KBM-7 (cell line): ENCODE measurements around the gene CCNY.
A peak's percentile ranks its signal among the peaks of the same experiment; 100 is the strongest.
"Not testable (repeated sequence)": the region's sequence is repeated elsewhere in the genome, so short reads cannot be mapped to it uniquely, and the experiment has no call there.

ENCODE experiments used
- DNase-seq: peaks from one replicate; pipeline ENCODE4 v3.0.0-alpha.2; 2015
- in situ Hi-C: fragments of 300-500 bp; cut with MboI; formaldehyde crosslinking; loops from 2 replicates; pipeline ENCODE4 v1.14.3; 2020; ENCODE audit warnings: low sequenced_read_pairs, low pct_unique_long_range_greater_than_20kb, mixed read lengths

Gene CCNY

GRCh38 chr10:35352097-35352496 lies 15.8 kb downstream of the CCNY start:
- in situ Hi-C loops: no loop called here
- no peak for DNase-seq

DNA sequence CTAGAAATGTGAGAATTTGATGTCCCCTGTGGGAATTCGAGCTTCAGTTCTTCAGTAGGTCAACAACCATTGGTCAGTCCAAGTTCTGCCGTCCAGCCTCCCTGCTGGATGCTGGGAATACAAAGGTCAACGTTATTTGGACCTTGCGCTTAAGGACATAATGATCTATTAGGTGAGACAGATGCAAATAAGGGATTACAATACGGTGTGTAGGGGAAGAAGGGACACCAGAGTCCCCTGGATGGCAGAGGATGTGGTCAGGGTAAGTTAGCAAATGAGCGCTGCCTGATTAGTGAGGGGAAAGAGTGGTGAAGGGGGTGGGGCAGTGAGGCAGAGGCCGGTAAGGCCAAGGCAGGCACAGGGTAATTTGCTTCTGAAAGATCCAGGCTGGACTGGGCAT lies 16.2 kb downstream of the CCNY start:
- in situ Hi-C loops: no loop called here
- no peak for DNase-seq

DNA sequence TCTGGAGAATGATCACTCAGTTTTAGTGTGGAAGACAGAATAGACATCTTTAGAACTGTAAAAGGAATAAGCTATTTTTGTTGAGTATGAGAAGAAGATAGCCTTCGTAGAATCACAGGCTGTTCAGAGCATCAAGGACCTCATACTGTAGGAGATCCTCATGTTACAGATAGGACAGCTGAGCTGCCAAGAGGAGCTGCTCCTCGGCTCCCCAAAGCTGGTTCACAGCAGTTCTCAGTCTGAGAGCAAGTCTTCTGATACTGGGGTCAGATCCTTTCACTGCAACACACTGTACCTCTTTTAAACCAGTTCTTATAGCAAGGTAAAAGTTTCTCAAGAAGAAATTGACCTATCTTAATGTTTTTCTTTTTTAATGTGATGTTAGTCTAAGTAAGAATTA lies 17.1 kb downstream of the CCNY start:
- DNase-seq: no peak
- in situ Hi-C loops: no loop called here

DNA sequence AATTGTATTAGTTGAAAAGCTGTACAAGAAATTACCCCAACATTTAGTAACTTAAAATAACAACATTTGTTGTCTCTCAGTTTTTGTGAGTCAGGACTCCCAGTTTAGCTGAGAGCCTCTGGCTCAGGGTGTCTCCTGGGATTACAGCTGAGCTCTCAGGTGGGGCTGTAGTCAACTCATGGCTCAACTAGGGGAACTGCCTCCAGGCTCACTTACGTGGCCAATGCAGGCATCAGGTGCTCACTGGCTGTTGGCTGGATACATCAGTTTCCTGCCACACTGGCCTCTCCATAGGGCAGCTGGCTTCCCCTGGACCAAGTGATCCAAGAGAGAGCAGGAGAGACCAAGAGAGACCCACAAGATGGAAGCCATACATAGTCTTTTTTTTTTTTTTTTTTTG lies 17.5 kb downstream of the CCNY start:
- in situ Hi-C loops: no loop called here
- DNase-seq: no peak

DNA sequence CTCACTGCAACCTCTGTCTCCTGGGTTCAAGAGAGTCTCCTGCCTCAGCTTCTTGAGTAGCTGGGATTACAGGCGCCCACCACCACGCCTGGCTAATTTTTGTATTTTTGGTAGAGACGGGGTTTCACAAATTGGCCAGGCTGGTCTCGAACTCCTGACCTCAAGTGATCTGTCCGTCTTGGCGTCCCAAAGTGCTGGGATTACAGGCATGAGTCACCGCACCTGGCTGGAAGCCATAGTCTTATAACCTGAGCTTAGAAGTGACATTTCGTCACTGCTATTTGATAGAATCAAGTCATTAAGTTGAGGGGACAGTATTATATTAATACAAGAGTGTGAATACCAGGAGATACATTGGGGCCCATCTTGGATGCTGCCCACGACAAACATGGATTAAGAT lies 17.9 kb downstream of the CCNY start:
- in situ Hi-C loops, DNase-seq: not testable (repeated sequence)

GRCh38 chr10:35355971-35356724 lies 19.8 kb downstream of the CCNY start:
- DNase-seq: no peak
- in situ Hi-C loops: no loop called here

- DNase-seq: no peak
- in situ Hi-C loops: no loop called here
These were observed 20.4 kb downstream of the CCNY start for GRCh38 chr10:35356725-35357092.

- DNase-seq: no peak
- in situ Hi-C loops: no loop called here
These were observed 22.7 kb downstream of the CCNY start for GRCh38 chr10:35359056-35359455.

DNA sequence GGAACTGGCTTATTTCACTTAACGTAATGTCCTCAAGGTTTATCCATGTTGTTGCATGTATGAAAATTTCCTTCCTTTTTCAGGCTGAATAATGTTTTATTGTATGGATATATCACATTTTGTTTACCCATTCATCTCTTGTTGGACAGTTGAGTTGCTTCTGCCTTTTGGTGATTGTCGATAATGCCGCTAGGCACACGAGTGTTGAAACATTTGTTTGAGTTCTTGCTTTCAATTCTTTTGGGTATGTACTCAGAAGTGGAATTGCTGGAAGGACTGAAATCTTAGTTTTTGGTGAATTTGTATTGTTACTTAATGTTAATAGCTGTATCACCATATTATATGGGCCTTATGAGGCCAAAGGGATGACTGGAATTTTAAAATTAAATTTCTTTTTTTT lies 23.6 kb downstream of the CCNY start:
- in situ Hi-C loops: no loop called here
- no peak for DNase-seq

- no peak for DNase-seq
- in situ Hi-C loops: no loop called here
These were observed 26.5 kb downstream of the CCNY start for GRCh38 chr10:35362701-35363350.

- DNase-seq: no peak
- in situ Hi-C loops: no loop called here
These were observed 27.3 kb downstream of the CCNY start for GRCh38 chr10:35363587-35363986.

GRCh38 chr10:35364808-35365207 lies 28.5 kb downstream of the CCNY start:
- in situ Hi-C loops: no loop called here
- no peak for DNase-seq

DNA sequence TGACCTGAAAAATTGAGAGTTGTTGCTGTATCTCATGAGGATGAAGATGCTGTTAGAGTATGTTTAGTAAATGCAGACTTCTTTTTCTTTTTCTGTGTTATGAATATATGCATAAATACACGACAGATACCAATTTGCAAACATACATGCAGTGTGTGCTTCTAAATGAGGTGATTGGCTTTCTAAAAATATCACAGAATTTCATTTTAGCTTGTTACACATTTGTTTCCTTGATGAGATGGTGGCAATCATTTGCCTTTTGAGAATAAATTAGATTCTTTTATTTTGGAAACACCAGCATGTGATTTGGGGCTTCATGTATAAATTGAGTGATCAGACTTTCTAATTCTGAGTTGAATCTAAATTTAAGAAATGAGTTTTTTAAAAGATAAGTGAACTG lies 29.7 kb downstream of the CCNY start:
- in situ Hi-C loops: no loop called here

DNA sequence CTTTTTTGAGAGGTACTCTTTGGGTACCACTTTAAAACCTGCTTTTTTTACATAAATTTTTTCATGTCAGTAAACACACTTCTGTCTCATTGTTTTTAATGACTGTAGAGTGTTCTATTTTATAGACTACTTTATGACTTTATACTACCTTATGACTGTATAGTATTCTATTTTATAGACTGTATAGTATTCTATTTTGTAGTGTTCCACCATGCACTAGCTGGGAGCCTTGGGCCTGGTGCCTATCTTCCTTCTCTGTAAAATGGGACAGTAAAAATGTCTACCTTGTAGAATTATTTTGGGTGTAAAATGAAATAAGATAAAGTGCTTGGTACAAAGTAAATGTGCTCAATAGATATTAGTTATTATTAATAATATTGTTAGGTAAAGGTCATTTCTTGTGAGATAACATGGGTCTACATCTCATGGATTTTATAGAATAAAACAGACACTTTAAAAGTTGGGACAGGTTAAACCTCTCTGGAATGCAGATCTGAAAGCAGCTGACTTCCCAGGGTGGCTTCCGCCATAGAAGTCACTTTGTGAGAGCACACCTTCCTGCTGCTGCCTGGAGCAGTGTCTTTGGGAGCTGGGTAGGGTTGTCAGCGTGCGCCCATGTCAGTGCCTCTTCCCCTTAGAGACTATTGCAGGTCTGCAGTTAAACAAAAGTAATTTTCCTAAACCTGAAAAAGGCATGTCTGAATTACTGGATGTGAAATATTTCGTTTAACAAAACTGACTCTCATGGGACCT lies 31.0 kb downstream of the CCNY start:
- in situ Hi-C loops: no loop called here
- no peak for DNase-seq

More for the DNA sequence above, 29.7 kb downstream of the CCNY start:
- DNase-seq: no peak

GRCh38 chr10:35367982-35368381 lies 31.7 kb downstream of the CCNY start:
- DNase-seq: no peak
- in situ Hi-C loops: no loop called here

DNA sequence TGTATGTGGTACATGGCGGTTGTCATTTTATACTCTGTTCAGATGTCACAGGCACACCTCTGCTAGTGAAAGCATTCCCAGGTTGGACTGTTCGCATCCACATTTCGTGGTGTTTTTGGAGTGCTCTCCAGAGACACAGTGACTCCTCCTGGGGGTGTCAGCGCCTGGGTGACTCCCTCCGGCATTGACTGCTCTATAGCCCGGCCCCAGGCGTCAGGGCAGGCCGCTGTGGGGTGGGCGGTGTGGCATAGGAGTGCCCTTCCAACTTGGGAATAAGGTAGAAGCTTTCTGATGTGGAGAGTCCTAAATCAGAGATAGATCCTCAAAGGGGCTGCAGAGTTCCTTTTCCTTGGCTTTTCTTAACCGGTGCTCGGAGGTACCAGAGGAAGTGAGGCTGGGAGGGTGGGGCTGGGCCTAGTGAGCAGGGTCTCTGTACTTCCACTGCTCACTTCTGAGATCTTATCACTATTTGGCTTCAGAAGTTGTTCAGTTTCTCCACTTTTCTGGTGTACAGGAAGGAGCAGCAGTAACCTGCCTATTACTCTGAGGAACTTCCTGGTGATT lies 32.3 kb downstream of the CCNY start:
- DNase-seq: no peak
- in situ Hi-C loops: no loop called here

- in situ Hi-C loops: no loop called here
- peak; percentile 64 for DNase-seq
These were observed 32.8 kb downstream of the CCNY start for GRCh38 chr10:35369049-35369611.

GRCh38 chr10:35371731-35372130 lies 35.4 kb downstream of the CCNY start:
- DNase-seq: no peak
- in situ Hi-C loops: no loop called here

DNA sequence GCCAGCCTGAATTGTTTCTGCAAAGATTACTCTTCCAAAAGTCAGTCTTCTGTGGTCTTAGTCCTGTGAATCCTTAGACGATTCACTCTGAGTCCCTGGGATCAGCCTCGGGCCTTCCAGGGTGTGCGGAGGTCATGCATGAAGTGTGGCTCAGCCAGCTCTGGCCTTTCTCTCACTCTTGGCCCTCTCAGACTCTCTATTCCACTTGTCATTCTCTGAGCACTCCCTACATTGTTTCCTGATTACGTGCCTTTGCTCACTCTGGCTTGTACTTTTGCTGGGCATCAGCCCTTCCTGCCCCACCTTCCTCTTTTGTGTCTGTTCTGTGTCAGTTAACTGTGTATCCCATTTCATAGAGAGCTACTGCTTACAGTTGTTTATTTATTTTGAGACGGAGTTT lies 36.0 kb downstream of the CCNY start:
- peak; percentile 87 for DNase-seq
- in situ Hi-C loops: no loop called here
